MCF 10A (cell line): ENCODE data around the gene ASAH2B. TPM values are rescaled to one million over a fixed set of nuclear protein-coding genes. Genes with fewer than 3 reads are reported as not detected.

Source experiments
- total RNA-seq: library from RNA; stranded (reverse); gene quantifications from 2 replicates; pipeline ENCODE4 v1.2.3, GENCODE V29; 2022

ASAH2B gene
- total RNA-seq, 1 experiment from 2014 or later = 7.2 TPM

Other genes starting within 250 kb of the ASAH2B start
- gene SGMS1, start 116.0 kb upstream of the ASAH2B start, total RNA-seq = 21.7 and 24.7 TPM in 2 replicates
- not detected in 2 replicates for gene A1CF, start 145.7 kb downstream of the ASAH2B start, total RNA-seq